ENCODE data around the gene TRPT1. TPM values are rescaled to one million over a fixed set of nuclear protein-coding genes. Genes with fewer than 3 reads are reported as not detected.
"Not testable (repeated sequence)": the region's sequence is repeated elsewhere in the genome, so short reads cannot be mapped to it uniquely, and the experiment has no call there.

The TRPT1 gene
- total RNA-seq, 1 donor from 2014 or later: 34.2 TPM

DNA sequence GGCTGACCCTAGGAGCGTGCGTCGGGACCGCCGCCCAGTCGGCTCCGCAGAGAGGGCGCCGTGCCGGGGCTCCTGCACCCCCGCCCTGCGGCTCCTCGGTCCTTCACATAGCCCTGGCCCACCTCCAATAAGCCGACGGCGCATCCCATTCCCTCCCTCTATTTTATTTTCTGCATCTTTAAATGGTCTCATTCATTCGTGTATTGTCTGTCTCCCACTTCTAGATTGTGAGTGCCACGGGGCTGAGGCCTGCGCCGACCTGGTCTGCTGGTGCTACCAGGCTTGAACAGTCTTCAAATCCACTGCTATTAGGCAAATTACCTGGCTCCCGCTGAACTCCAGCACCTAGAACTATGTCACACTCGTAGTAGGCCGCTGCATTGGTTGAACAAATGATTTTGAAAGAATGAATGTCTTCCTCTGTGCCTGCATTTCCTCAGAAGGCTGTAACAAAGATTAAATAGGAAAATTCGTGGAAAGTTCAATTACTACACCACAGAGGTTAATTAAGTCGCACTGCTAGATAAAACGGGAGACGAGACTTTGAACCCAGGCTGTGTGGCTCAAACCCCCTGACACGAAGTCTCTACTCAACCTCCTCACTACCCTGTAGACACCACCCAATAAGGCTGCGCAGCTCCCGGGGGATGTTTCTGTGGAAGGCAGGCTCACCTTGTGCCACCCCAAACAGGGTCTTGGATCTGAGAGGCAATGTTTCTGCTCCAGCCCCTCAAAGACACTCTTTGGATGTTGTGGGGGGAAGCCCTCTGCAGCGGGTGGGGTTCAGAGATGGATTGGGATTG is 21.9 kb upstream of the TRPT1 start:
- H3K27me3 Mint-ChIP-seq: no peaks in the 10 kb centered on the region
- peak overlapping the region; percentile 76 for H3K27ac Mint-ChIP-seq
- TF ChIP-seq CTCF (conservative IDR thresholded peaks at IDR 0.05): peak; percentile 4
- peaks cover 13% of the 10 kb centered on the region for H3K4me1 Mint-ChIP-seq (ENCODE audit: unreplicated experiment)
- no peaks in the 10 kb centered on the region for H3K36me3 Mint-ChIP-seq
- DNase-seq (ENCODE audit: extremely low spot score, unreplicated experiment): no peak
- H3K9me3 Mint-ChIP-seq: no peaks in the 10 kb centered on the region
- peak overlapping the region; percentile 85 for H3K4me3 Mint-ChIP-seq

GRCh38 chr11:64246871-64247728 is 21.1 kb upstream of the TRPT1 start, which contains the start of gene PPP1R14B:
PPP1R14B (minus strand) TSS chr11:64246943; CDS start chr11:64246673, 270 bp downstream.
- Mint-ChIP-seq H3K36me3 (no peaks in the 10 kb centered on the region), H3K4me1 (ENCODE audit: unreplicated experiment) (peaks cover 16% of the 10 kb centered on the region), H3K27ac (peak within 1 kb of the TSS; percentile 99), H3K4me3 (peak within 1 kb of the TSS; percentile 94), H3K27me3 (no peaks in the 10 kb centered on the region), H3K9me3 (no peaks in the 10 kb centered on the region)
- TF ChIP-seq CTCF (conservative IDR thresholded peaks at IDR 0.05): peak; percentile 33
- DNase-seq (ENCODE audit: extremely low spot score, unreplicated experiment): peak; percentile 90

GRCh38 chr11:64246621-64246870 is 20.6 kb upstream of the TRPT1 start:
- H3K27ac Mint-ChIP-seq; H3K36me3 Mint-ChIP-seq; H3K27me3 Mint-ChIP-seq; H3K9me3 Mint-ChIP-seq; DNase-seq (ENCODE audit: extremely low spot score, unreplicated experiment): not testable (repeated sequence)
- Mint-ChIP-seq H3K4me1 (ENCODE audit: unreplicated experiment) (peaks cover 16% of the 10 kb centered on the region), H3K4me3 (peak overlapping the region; percentile 94)

- no peaks in the 10 kb centered on the region for H3K36me3 Mint-ChIP-seq
- H3K27ac Mint-ChIP-seq: peak overlapping the region; percentile 99
- H3K27me3 Mint-ChIP-seq: no peaks in the 10 kb centered on the region
These were observed 20.0 kb upstream of the TRPT1 start for GRCh38 chr11:64245797-64246620.

GRCh38 chr11:64245401-64245796 is 19.4 kb upstream of the TRPT1 start:
- no peak for DNase-seq (ENCODE audit: extremely low spot score, unreplicated experiment)
- TF ChIP-seq CTCF (conservative IDR thresholded peaks at IDR 0.05): no peak
- Mint-ChIP-seq H3K36me3 (no peaks in the 10 kb centered on the region), H3K4me3 (peak overlapping the region; percentile 94), H3K27ac (peak overlapping the region; percentile 99), H3K4me1 (ENCODE audit: unreplicated experiment) (peaks cover 16% of the 10 kb centered on the region), H3K27me3 (no peaks in the 10 kb centered on the region), H3K9me3 (no peaks in the 10 kb centered on the region)

More at GRCh38 chr11:64245797-64246620, 20.0 kb upstream of the TRPT1 start:
- DNase-seq (ENCODE audit: extremely low spot score, unreplicated experiment): no peak
- peak; percentile 17 for TF ChIP-seq CTCF (conservative IDR thresholded peaks at IDR 0.05)
- Mint-ChIP-seq H3K4me3 (peak overlapping the region; percentile 94), H3K9me3 (no peaks in the 10 kb centered on the region), H3K4me1 (ENCODE audit: unreplicated experiment) (peaks cover 16% of the 10 kb centered on the region)

Data from type B pancreatic cell (in vitro differentiated cells).